Loucy (cell line): ENCODE measurements around the gene HMX1.

Source experiments
- H2AFZ ChIP-seq: fragments of 200-600 bp; sonication (generic); 2 replicates; pipeline ENCODE4 v1.6.0; 2016; ENCODE audit warnings: antibody characterized with exemption, mild to moderate bottlenecking, low read length, moderate library complexity
- H3F3A ChIP-seq: fragments of 200-600 bp; 2 replicates; pipeline ENCODE4 v1.6.0; 2016; ENCODE audit warnings: antibody characterized with exemption, low read depth, mild to moderate bottlenecking
- H3K27me3 ChIP-seq: fragments of 200-600 bp; sonication (generic); 2 replicates; pipeline ENCODE4 v1.6.1; 2014; ENCODE audit warnings: low read length, mild to moderate bottlenecking; ENCODE audit not compliant: insufficient read depth, poor library complexity, severe bottlenecking
- H3K36me3 ChIP-seq: fragments of 200-600 bp; sonication (generic); 2 replicates; pipeline ENCODE4 v1.6.1; 2016; ENCODE audit warnings: low read length; ENCODE audit not compliant: insufficient read depth
- H3K4me1 ChIP-seq: fragments of 200-600 bp; sonication (generic); 2 replicates; pipeline ENCODE4 v1.5.1; 2014; ENCODE audit warnings: low read length, mild to moderate bottlenecking; ENCODE audit not compliant: insufficient read depth, poor library complexity, severe bottlenecking
- H3K4me2 ChIP-seq: fragments of 200-600 bp; sonication (generic); 2 replicates; pipeline ENCODE4 v1.6.0; 2014; ENCODE audit warnings: antibody characterized with exemption, low read length, low read depth, mild to moderate bottlenecking; ENCODE audit not compliant: poor library complexity, severe bottlenecking
- H3K4me3 ChIP-seq: fragments of 200-600 bp; sonication (generic); 2 replicates; pipeline ENCODE4 v1.5.1; 2014; ENCODE audit warnings: low read length, mild to moderate bottlenecking, mixed read lengths; ENCODE audit not compliant: poor library complexity, severe bottlenecking
- H3K79me2 ChIP-seq: fragments of 200-600 bp; sonication (generic); 2 replicates; pipeline ENCODE4 v1.6.1; 2014; ENCODE audit warnings: low read length; ENCODE audit not compliant: insufficient read depth
- H3K9ac ChIP-seq: fragments of 200-600 bp; sonication (generic); 2 replicates; pipeline ENCODE4 v1.6.0; 2014; ENCODE audit warnings: mild to moderate bottlenecking, low read depth, low read length, moderate library complexity; ENCODE audit not compliant: poor library complexity, severe bottlenecking
- H3K9me2 ChIP-seq: fragments of 200-600 bp; sonication (generic); replicated peaks from 2 replicates; pipeline ENCODE4 v1.6.1; 2016; ENCODE audit warnings: low read depth, low read length, mixed read lengths
- H3K9me3 ChIP-seq: fragments of 200-600 bp; sonication (generic); 2 replicates; pipeline ENCODE4 v1.6.1; 2014; ENCODE audit warnings: mild to moderate bottlenecking, antibody characterized with exemption, low read length, low read depth; ENCODE audit not compliant: insufficient read depth
- H4K20me1 ChIP-seq: fragments of 200-600 bp; sonication (generic); 2 replicates; pipeline ENCODE4 v1.6.0; 2014; ENCODE audit warnings: antibody characterized with exemption, low read length, mild to moderate bottlenecking; ENCODE audit not compliant: insufficient read depth, poor library complexity, severe bottlenecking
- EZH2phosphoT487 ChIP-seq: fragments of 200-600 bp; IDR thresholded peaks from 2 replicates; pipeline ENCODE4 v1.6.1; 2018; ENCODE audit warnings: antibody characterized with exemption, mild to moderate bottlenecking, moderate library complexity, borderline replicate concordance
- TF ChIP-seq, protein P1 (sequence below): fragments of 200-600 bp; sonication (generic); conservative IDR thresholded peaks from 2 replicates; pipeline ENCODE4 v1.5.1; 2014; ENCODE audit warnings: mild to moderate bottlenecking, antibody characterized with exemption, low read length

The HMX1 gene

DNA sequence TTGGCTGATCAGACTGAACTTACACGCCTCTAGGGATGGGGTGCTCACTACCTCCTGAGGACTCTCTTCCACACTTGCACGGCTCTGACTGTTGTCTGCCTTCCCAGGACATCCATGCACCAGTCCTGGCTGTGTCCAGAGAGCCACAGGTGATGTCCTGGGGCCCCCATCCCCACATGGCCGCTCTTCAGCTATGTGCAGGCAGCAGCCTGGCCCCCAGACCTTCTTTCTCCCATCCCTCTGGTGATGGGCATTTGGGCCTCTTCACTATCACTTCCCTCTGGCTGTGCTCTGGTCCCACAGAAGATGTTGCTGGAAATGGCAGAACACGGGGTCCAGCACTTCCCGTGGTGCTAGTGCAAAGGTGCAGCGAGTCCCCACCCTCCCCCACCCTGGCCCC lies 40.9 kb upstream of the HMX1 start:
- Histone ChIP-seq H3K27me3 (no peaks in the 10 kb centered on the region), H3F3A (no peaks in the 10 kb centered on the region), H3K4me2 (no peak overlapping the region), H3K79me2 (no peaks in the 10 kb centered on the region), H3K4me3 (no peak overlapping the region), H3K9ac (no peak overlapping the region), H4K20me1 (no peaks in the 10 kb centered on the region), H3K36me3 (no peaks in the 10 kb centered on the region), H2AFZ (no peak overlapping the region), H3K9me2 (no peaks in the 10 kb centered on the region), H3K9me3 (peaks cover 7% of the 10 kb centered on the region; the same call in 1 of the 2 replicates), H3K4me1 (no peaks in the 10 kb centered on the region)
- no peak for TF ChIP-seq EZH2phosphoT487
- TF ChIP-seq, protein P1, sequence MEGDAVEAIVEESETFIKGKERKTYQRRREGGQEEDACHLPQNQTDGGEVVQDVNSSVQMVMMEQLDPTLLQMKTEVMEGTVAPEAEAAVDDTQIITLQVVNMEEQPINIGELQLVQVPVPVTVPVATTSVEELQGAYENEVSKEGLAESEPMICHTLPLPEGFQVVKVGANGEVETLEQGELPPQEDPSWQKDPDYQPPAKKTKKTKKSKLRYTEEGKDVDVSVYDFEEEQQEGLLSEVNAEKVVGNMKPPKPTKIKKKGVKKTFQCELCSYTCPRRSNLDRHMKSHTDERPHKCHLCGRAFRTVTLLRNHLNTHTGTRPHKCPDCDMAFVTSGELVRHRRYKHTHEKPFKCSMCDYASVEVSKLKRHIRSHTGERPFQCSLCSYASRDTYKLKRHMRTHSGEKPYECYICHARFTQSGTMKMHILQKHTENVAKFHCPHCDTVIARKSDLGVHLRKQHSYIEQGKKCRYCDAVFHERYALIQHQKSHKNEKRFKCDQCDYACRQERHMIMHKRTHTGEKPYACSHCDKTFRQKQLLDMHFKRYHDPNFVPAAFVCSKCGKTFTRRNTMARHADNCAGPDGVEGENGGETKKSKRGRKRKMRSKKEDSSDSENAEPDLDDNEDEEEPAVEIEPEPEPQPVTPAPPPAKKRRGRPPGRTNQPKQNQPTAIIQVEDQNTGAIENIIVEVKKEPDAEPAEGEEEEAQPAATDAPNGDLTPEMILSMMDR = no peak

DNA sequence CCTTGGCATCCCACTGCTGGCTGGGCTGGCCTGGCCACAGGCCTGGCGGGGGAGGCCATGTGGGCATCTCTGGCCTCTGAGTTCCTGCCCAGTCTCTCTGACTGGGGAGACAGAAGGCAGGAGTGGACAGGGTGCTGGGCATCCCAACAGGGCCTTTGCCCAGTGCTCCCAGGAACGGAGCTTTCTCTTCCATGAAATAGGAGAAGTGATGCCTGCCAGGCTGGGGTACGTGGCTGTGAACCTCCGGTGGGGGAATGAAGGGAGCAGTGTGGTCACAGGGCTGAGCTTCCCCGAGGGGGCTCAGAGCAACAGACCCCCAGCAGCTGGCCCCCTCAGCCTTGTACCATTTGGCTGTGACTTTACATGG lies 40.4 kb upstream of the HMX1 start:
- Histone ChIP-seq H3K79me2 (no peaks in the 10 kb centered on the region), H3K9me2 (no peaks in the 10 kb centered on the region), H2AFZ (no peak overlapping the region), H3K27me3 (no peaks in the 10 kb centered on the region), H3K36me3 (no peaks in the 10 kb centered on the region), H3K4me3 (no peak overlapping the region), H3F3A (no peaks in the 10 kb centered on the region), H3K9ac (no peak overlapping the region), H3K9me3 (peaks cover 11% of the 10 kb centered on the region; the same call in 1 of the 2 replicates), H4K20me1 (no peaks in the 10 kb centered on the region), H3K4me1 (no peaks in the 10 kb centered on the region), H3K4me2 (no peak overlapping the region)
- TF ChIP-seq, protein P1 = no peak
- no peak for TF ChIP-seq EZH2phosphoT487

DNA sequence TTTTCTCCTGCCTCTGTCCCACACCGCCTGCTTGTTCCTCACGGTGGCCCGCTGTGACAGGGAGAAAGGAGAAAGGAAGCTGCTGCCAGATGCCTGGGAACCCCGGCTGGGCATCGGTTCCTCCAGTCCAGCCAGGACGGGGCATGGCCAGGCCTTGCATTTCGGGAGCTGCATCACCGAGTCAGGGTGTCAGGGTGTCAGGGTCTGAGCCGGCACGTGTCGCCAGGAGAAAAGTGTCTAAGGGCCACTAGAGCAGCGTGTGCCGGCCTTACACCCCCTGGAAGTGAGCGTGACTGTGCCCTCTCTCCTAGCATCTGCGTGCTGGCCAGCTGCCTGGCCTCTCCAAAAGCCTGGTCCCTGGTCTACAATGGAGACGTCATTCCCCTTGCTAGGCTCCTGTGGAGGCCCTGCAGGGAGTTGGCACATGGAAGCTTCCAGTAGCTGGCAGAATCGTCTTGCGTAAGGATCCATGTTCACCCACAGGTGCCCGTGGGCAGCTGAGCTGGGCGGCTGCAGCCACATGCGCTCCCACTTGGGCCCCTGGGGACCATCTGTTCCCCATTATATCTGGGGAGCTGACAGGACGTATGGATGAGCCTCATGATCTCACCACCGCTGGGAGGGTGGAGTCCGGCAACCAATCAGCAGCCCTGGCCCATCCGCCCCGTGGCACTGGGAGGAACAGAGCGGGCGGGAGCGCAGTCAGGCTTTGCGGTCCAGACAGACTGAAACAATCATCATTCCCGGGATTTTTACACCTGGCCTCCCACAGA lies 39.9 kb upstream of the HMX1 start:
- H3F3A ChIP-seq = no peaks in the 10 kb centered on the region
- H4K20me1 ChIP-seq = no peaks in the 10 kb centered on the region
- peaks cover 11% of the 10 kb centered on the region; the same call in 1 of the 2 replicates for H3K9me3 ChIP-seq
- H3K27me3 ChIP-seq = no peaks in the 10 kb centered on the region
- no peaks in the 10 kb centered on the region for H3K36me3 ChIP-seq
- H3K9me2 ChIP-seq = no peaks in the 10 kb centered on the region
- no peak overlapping the region for H3K4me2 ChIP-seq
- TF ChIP-seq, protein P1 = no peak
- no peak for TF ChIP-seq EZH2phosphoT487
- H3K4me1 ChIP-seq = no peaks in the 10 kb centered on the region
- H3K79me2 ChIP-seq = no peaks in the 10 kb centered on the region
- no peak overlapping the region for H3K4me3 ChIP-seq
- no peak overlapping the region for H3K9ac ChIP-seq
- no peak overlapping the region for H2AFZ ChIP-seq
